Measurements from ENCODE around the gene TEK. TPM values are rescaled to one million over a fixed set of nuclear protein-coding genes. Genes with fewer than 3 reads are reported as not detected.
"Not testable (repeated sequence)": the region's sequence is repeated elsewhere in the genome, so short reads cannot be mapped to it uniquely, and the experiment has no call there.

TEK gene
- total and polyA plus RNA-seq, 9 donors, result 2.0 to 22.2 (median 4.0) TPM

- no peak for TF ChIP-seq CTCF (IDR thresholded peaks at IDR 0.05)
- no peak for TF ChIP-seq EP300 (IDR thresholded peaks at IDR 0.05)
- no peak for TF ChIP-seq POLR2A (IDR thresholded peaks at IDR 0.05)
- no peaks in the 10 kb centered on the region for H3K9me3 ChIP-seq
- no peaks in the 10 kb centered on the region for H3K36me3 ChIP-seq
- intact Hi-C loops (cut with DNase I), result no loop called here
- no peak overlapping the region for H3K27ac ChIP-seq
- DNase-seq, result no peak
- H3K4me3 ChIP-seq, result no peak overlapping the region
- peaks cover 3% of the 10 kb centered on the region for H3K4me1 ChIP-seq (ENCODE audit: insufficient read depth)
- 19 to 31% (median 21%) methylated on average over 4 of the region's 4 CpGs for WGBS, 3 donors
- no peaks in the 10 kb centered on the region for H3K27me3 ChIP-seq
Measured at GRCh38 chr9:27088981-27089380, 20.0 kb upstream of the TEK start.

GRCh38 chr9:27089706-27090105 lies 19.3 kb upstream of the TEK start:
- Histone ChIP-seq H3K36me3 (no peaks in the 10 kb centered on the region), H3K27me3 (no peaks in the 10 kb centered on the region), H3K4me1 (ENCODE audit: insufficient read depth) (peaks cover 3% of the 10 kb centered on the region), H3K4me3 (no peak overlapping the region), H3K27ac (no peak overlapping the region), H3K9me3 (no peaks in the 10 kb centered on the region)
- intact Hi-C loops (cut with DNase I), result no loop called here
- WGBS, 3 donors, result 85 to 87% (median 86%) methylated on average over 4 of the region's 4 CpGs
- TF ChIP-seq EP300 (IDR thresholded peaks at IDR 0.05), result no peak
- TF ChIP-seq POLR2A (IDR thresholded peaks at IDR 0.05), result no peak
- no peak for TF ChIP-seq CTCF (IDR thresholded peaks at IDR 0.05)
- DNase-seq, result no peak

- Histone ChIP-seq H3K4me1 (ENCODE audit: insufficient read depth) (peaks cover 3% of the 10 kb centered on the region), H3K4me3 (no peak overlapping the region), H3K36me3 (no peaks in the 10 kb centered on the region), H3K27me3 (no peaks in the 10 kb centered on the region), H3K9me3 (no peaks in the 10 kb centered on the region), H3K27ac (no peak overlapping the region)
- TF ChIP-seq POLR2A (IDR thresholded peaks at IDR 0.05), result no peak
- no peak for TF ChIP-seq EP300 (IDR thresholded peaks at IDR 0.05)
- intact Hi-C loops (cut with DNase I), result no loop called here
- no peak for DNase-seq
Measured at GRCh38 chr9:27090231-27090630, 18.8 kb upstream of the TEK start.

GRCh38 chr9:27090711-27091110 lies 18.3 kb upstream of the TEK start:
- H3K27ac ChIP-seq, result no peak overlapping the region
- no peaks in the 10 kb centered on the region for H3K27me3 ChIP-seq
- no peaks in the 10 kb centered on the region for H3K9me3 ChIP-seq
- no peak for TF ChIP-seq POLR2A (IDR thresholded peaks at IDR 0.05)
- no peak for TF ChIP-seq CTCF (IDR thresholded peaks at IDR 0.05)
- no peak for TF ChIP-seq EP300 (IDR thresholded peaks at IDR 0.05)
- H3K4me3 ChIP-seq, result no peak overlapping the region
- WGBS, 3 donors, result 95 to 100% (median 100%) methylated on average over 1 of the region's 1 CpG
- no peak for DNase-seq
- intact Hi-C loops (cut with DNase I), result no loop called here
- H3K36me3 ChIP-seq, result no peaks in the 10 kb centered on the region
- H3K4me1 ChIP-seq (ENCODE audit: insufficient read depth), result peaks cover 3% of the 10 kb centered on the region

- WGBS, 3 donors, result 94 to 95% (median 95%) methylated on average over 27 of the region's 27 CpGs
- H3K27me3 ChIP-seq; H3K36me3 ChIP-seq; H3K4me1 ChIP-seq (ENCODE audit: insufficient read depth); H3K9me3 ChIP-seq; DNase-seq; H3K27ac ChIP-seq; H3K4me3 ChIP-seq; intact Hi-C loops (cut with DNase I): not testable (repeated sequence)
Measured at GRCh38 chr9:27092496-27092895, 16.5 kb upstream of the TEK start.

GRCh38 chr9:27093384-27094067 lies 15.5 kb upstream of the TEK start:
- intact Hi-C loops (cut with DNase I); H3K27ac ChIP-seq; H3K9me3 ChIP-seq; H3K4me1 ChIP-seq (ENCODE audit: insufficient read depth); DNase-seq; H3K4me3 ChIP-seq; H3K27me3 ChIP-seq; H3K36me3 ChIP-seq: not testable (repeated sequence)
- WGBS, 3 donors, result 93 to 94% (median 94%) methylated on average over 17 of the region's 17 CpGs
